B cell (primary cell): ENCODE data around the gene MAU2.
"Not testable (repeated sequence)": the region's sequence is repeated elsewhere in the genome, so short reads cannot be mapped to it uniquely, and the experiment has no call there.

ENCODE experiments used
- CTCF ChIP-seq: fragments of 200-600 bp; IDR thresholded peaks from one replicate; pipeline ENCODE4 v1.8.0; 2022; ENCODE audit warnings: antibody characterized with exemption, mild to moderate bottlenecking
- EZH2 ChIP-seq: IDR thresholded peaks from 2 replicates; pipeline ENCODE4 v1.6.1; 2012; ENCODE audit warnings: borderline replicate concordance, low read depth, mild to moderate bottlenecking, moderate library complexity, low read length; ENCODE audit not compliant: insufficient read depth, poor library complexity, severe bottlenecking

DNA sequence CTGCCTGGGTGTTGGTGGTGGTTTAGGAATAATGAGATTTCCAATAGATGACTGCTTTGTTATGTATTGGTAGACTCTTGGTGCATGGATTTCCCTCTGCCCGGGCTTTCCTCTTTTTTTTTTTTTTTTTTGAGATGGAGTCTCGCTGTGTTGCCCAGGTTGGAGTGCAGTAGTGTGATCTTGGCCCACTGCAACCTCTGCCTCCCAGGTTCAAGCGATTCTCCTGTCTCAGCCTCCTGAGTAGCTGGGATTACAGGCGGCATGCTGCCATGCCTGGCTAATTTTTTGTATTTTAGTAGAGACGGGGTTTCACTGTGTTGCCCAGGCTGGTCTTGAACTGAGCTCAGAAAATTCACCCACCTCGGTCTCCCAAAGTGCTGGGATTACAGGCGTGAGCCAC lies 73.7 kb downstream of the MAU2 start:
- TF ChIP-seq CTCF, EZH2: not testable (repeated sequence)
